Stimulated activated CD4-positive, alpha-beta T cell treated with anti-CD3 and anti-CD28 coated beads, TNF-alpha, amount 100 ng/mL, for 48 hours (primary cell): ENCODE results near the gene HIF1A.
"Not testable (repeated sequence)": the region's sequence is repeated elsewhere in the genome, so short reads cannot be mapped to it uniquely, and the experiment has no call there.

Experiments
- DNase-seq, 3 donors: peaks; one replicate each; pipeline ENCODE4 v3.0.0-alpha.2; 2020; ENCODE audit warnings: low read depth in 3 of 3

The HIF1A gene

DNA sequence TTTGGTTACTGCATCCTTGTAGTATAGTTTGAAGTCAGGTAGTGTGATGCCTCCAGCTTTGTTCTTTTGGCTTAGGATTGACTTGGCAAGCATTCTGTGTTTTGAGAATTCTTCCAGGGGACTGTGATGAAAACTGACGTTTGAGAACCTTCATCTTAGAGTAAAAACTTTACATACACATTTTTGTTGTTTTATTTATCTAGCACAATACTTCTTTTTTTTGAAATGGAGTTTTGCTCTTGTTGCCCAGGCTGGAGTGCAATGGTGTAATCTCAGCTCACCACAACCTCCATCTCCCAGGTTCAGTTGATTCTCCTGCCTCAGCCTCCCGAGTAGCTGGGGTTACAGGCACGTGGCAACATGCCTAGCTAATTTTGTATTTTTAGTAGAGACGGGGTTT is 13.4 kb downstream of the HIF1A start:
- not testable (repeated sequence) for DNase-seq

DNA sequence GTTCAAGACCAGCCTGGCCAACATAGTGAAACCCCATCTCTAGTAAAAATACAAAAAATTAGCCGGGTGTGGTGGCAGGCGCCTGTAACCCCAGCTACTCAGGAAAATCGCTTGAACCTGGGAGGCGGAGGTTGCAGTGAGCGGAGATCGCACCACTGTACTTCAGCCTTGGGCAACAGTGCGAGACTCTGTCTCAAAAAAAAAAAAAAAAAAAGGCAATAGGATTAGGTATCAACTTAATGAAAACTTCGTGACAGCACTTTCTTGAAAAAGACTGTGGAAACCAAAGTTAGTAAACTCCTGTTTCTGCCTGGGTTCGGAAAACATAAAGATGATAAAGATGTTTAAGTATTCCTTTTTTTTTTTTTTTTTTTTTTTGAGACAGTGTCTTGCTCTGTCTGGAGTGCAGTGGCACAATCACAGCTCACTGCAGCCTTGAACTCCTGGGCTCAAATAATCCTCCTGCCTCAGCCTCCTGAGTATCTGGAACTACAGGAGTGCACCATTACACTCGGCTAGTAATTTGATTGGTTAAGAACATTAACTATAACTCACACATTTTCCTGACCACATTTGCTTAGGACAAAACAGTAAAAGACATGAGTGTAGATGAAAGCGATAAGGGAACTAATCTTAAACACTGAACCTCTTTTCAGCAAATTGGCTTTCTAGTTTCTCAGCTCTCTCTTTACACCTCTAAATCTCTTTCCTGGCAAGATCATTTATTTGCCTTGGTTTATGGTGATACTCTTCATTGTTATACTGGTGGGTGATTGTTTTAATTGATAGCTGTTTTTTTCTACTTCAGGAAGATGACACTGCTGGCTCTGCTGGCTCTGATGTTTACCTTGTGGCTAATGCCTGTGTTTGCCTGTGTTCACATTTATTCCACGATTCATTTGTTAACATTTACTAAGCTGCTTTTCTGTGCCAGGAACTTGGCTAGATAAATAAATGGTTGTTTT is 15.8 kb downstream of the HIF1A start:
- no peak for DNase-seq

DNA sequence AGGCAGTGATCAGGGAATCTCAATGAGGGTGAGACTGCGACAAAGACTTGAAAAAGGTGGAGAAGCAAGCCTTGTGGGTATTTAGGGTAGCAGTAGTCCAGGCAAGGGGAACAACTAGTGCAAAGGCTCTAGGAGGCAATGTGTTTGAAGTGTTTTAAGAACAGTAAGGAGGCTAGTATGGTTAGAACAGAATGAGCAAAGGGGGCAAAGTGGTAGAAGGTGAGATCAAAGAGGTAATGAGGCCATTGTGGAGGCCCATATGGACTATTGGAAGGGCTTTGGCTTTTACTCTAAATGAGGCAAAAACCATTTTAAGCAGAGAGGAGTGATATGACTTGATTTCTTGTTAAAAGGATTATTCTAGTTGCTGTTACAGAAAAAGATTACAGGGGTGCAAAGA is 16.8 kb downstream of the HIF1A start:
- no peak for DNase-seq

DNA sequence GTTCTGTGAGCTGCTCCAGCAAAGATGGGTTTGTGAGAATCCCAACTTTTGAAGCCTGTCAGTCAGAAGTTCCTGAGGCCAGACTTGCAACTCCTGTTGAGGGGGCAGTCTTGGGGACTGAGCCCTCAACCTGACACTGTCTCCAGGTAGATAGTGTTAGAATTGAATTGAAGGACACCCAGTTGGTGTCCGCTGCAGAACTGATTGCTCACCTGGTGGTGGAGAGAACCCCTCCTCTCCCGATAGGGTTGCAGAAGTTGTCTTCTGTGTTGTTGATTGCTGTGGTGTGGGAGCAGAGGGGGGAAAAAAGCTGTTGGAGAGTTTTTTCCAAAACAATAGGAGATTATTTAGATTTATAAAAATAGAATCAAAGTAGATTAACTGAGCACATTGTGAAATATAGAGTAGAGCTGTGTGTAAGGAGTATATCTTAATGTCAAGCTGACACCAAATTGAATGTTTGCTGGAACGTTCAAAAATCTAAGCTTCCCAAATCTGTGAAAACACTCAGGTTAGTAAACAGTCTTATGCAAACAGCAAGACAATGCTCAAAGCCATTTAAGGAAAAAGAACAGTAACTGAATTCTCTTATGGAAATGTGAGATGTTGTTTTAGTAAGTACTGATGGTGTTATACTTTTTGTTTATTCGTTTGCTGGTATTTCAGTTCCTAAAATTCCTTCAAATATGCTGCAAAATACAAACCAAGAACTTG is 18.6 kb downstream of the HIF1A start:
- no peak for DNase-seq

DNA sequence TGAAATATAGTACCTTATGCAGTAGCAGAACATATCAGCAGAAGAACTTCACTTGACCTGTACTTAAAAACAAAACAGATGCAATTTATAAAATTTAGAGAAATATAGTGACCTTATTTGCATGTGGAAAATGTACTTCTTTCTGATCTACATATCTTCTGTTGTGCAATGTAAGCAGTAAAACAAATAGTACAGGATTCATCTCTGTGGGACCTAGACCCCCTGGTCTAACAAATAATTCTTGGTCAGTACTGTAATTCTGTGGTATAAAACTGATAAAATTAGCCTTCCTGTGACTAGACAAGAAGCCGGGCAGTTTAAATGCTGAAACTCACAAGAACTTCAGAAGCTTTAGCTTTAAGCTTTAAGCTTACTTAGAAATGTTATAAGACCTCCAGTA is 21.6 kb downstream of the HIF1A start:
- no peak for DNase-seq

DNA sequence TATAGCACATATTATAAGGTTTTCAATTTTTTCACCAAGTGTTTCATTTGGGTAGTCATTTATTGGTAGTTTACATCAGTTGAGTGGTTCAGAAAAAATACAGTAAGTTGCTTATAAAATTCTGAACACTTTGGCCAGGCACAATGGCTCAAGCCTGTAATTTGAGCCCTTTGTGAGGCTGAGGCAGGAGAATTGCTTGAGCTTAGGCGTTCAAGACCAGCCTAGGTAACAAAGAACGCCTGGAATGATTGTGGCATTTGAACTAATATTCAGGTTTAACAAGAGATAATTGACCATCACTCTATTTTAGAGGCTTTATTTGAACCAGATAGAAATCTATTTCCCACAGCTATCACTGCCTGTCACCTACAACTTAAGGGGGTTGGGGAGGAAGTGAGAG is 22.7 kb downstream of the HIF1A start:
- DNase-seq, result no peak

DNA sequence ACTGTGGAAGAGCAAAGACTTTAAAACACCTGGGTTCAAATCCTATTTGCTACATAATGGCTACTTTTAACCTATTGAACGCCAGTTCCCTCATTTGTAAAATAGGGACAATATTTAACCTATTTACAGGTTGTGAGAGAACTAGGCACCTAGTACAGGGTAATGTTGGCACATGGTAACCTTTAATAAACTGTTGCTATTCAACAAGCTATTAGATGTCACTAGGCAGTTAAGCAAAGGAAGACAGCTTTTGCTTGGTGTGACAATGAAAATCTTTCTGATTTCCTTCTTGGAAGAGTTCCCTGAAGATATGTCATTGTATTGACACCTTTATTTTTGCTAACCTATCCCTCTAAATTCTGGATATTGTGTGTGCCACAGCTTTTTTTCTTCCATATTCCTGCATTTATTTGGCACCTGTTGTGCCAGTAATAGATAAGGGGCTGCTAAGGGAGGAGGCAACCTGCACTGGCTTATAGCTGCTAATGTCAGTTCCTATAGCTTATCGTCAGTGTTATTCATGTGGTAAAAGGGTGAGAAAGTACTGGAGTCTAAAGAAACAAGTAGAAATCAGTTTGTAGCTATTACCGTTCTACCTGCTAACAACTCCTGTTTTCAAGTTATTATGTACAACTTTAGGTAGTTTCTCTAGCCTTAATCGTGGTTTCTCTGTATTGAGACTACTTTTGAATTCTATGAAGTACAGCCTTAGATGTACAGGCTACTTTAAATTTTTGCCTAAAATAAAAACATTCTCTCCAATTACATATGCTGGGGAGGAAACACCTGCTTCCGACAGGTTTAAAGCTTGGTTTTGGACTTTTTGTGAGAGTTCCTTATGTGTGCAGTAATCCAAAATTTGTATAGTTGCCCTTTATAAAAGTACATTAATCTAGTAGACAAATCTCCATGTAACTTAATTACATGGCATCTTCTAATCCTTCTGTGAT is 24.3 kb downstream of the HIF1A start:
- DNase-seq, result no peak

DNA sequence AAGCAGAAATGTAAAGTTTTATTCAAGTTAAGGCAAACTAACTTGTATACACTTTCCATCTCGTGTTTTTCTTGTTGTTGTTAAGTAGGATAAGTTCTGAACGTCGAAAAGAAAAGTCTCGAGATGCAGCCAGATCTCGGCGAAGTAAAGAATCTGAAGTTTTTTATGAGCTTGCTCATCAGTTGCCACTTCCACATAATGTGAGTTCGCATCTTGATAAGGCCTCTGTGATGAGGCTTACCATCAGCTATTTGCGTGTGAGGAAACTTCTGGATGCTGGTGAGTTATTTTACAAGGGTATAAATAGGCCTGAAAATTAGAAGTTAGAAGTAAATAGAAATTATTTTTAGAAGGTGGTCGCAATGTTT is 25.0 kb downstream of the HIF1A start:
- no peak for DNase-seq

DNA sequence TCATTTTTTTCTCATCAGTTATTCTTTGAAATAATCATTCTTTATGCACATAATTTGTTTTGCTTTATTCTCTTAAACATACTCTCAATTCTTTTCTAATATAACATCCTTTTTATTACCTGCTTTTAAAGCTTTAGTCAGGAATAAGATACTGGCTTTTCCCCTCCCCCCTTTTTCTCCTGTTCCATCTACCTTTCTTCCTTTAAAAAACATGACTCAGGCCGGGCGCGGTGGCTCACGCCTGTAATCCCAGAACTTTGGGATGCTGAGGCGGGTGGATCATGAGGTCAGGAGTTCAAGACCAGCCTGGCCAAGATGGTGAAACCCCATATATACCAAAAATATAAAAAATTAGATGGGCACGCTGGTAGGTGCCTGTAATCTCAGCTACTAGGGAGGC is 25.4 kb downstream of the HIF1A start:
- no peak for DNase-seq

DNA sequence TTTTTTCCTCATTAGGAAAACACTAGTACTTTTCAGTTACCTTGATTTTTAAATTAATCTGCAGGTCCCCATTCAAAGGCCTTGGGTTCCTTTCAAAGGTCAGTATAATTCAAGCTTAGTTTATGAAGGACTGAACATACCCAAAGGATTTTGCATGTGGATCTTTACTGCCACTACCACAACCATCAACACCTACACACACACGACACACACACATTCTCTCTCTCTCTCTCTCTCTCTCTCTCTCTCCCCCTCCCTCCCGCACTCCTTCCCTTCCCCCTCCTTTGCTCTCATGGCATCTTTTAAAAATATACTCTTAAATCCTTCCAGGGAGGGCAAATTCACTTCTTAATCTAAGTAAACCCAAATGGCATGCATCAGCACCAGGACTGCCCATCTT is 28.8 kb downstream of the HIF1A start:
- DNase-seq, result no peak

DNA sequence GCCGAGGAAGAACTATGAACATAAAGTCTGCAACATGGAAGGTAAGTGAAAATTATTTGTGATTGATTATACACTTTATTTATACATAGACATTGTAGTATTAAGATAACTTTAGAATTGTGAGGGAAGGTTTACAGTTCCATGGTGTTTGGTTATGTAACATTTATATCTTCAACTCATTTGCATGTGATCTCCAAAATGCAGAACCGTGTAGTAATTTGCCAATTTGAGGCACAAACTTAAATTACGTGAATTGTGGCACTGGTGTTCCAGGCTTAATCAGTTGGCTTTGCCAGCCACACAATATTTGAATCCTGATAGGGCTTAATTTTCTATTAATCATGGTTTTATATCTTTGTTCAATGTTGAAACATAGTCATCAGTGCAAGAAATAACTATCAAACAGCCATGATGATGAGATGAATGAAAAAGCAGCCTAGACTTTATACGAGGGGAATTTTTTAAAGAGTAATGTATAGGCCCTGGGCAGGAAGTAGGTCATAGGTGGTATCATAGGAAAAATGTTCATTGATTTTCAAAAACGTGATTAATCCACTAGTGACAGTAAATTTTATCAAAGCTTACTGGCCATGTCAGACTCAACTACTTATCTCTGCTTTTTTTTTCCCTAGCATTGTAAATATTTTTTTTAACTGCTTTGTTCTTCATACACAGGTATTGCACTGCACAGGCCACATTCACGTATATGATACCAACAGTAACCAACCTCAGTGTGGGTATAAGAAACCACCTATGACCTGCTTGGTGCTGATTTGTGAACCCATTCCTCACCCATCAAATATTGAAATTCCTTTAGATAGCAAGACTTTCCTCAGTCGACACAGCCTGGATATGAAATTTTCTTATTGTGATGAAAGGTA is 31.7 kb downstream of the HIF1A start:
- no peak for DNase-seq

DNA sequence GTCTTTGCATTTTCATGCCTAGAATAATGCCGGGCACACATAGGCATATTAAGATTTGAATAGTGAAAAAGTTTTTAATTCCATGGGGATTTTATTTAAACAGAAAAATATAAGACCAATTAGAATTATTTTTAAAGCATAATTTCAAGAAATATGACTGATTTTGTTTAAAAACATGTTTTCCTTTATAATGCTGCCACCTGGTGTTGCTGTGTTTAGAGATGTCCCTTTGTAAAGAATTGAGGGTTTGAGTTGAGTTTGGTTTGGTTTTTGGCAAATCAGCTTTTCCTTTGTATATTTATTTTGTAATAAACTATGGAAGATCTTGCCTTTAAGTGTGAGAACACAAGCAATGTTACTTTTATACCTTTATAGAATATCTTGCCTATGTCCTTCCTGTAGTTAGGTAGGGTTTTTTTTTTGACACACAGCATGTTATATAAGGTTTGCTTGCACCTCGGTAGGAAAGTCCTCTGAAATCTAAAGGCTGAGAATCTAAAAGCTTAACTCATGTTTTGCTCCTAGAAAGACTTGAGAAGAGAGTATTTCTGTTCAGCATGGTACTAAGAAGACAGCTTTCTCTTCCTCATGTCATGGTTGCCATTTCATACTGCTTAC is 35.6 kb downstream of the HIF1A start:
- DNase-seq, result no peak

DNA sequence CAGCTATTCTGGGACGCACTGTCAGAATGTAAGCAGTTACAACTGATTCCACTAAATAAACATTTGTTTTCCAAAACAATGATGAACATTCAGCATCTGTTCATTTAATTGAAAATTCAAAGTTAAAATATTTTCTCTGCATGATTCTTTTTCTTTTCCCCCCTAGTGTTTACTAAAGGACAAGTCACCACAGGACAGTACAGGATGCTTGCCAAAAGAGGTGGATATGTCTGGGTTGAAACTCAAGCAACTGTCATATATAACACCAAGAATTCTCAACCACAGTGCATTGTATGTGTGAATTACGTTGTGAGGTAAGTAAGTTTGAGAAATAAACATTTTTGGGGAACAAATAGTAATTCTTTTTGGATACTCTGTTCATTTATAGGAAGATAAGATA is 38.7 kb downstream of the HIF1A start:
- no peak for DNase-seq

DNA sequence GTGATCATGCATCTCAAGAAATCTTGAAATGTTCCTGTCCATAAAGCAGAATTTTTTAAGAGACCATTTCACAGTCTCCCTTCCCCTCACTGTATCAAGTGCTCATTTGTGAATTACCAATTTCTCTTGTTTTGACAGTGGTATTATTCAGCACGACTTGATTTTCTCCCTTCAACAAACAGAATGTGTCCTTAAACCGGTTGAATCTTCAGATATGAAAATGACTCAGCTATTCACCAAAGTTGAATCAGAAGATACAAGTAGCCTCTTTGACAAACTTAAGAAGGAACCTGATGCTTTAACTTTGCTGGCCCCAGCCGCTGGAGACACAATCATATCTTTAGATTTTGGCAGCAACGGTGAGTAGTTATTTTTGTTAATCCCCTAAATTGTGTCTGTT is 41.4 kb downstream of the HIF1A start:
- DNase-seq, result no peak

DNA sequence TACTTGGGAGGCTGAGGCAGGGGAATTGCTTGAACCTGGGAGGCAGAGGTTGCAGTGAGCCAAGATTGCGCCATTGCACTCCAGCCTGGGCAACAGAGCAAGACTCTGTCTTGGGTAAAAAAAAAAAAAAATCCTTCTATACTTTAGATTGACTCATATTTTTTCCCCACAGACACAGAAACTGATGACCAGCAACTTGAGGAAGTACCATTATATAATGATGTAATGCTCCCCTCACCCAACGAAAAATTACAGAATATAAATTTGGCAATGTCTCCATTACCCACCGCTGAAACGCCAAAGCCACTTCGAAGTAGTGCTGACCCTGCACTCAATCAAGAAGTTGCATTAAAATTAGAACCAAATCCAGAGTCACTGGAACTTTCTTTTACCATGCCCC is 42.6 kb downstream of the HIF1A start:
- no peak for DNase-seq

DNA sequence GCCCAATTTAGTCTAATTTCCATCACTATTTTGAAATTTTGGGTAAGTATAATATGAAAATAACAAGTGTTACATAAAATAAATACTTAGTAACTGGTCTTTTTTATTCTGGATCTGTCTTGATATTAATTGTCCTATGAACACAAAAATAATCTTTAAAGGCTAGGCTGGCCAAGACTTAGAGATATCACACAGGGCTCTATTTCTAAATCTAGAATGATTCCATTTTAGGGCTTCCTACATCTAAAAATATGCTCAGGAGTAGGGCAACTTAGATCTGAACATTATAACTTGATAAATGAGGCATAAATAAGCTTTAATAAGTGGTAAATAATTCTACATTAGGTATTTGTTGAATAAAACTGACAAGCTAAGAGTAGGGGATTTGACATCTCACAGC is 43.8 kb downstream of the HIF1A start:
- DNase-seq, result no peak

DNA sequence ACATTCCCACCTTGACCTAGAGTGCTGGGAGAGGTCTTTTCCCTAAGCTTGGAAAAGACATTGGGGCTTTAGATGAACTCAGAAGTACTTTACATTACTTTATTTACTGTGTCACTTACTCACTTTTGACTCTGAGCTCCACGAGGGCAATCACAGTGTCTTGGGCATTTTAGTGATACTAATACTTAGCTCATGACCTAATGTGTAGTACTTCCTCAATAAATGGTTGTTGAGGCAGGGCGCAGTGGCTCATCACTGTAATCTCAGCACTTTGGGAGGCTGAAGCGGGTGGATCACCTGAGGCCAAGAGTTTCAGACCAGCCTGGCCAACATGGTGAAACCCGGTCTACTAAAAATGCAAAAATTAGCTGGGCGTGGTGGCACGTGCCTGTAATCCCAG is 47.1 kb downstream of the HIF1A start:
- DNase-seq, result no peak

DNA sequence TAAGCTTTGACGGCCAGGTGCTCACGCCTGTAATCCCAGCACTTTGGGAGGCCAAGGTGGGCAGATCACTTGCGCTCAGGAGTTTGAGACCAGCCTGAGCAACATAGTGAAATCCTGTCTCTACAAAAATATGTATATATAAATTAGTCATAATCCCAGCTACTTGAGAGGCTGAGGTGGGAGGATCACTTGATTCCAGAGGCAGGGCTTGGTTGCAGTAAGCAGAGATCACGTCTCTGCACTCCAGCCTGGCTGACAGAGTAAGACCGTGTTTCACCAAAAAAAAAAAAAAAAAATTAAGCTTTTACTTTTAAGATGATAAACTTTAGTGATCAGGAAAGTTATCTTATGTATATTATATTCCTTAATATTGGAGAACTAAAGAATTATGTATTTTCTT is 48.9 kb downstream of the HIF1A start:
- DNase-seq, result no peak

DNA sequence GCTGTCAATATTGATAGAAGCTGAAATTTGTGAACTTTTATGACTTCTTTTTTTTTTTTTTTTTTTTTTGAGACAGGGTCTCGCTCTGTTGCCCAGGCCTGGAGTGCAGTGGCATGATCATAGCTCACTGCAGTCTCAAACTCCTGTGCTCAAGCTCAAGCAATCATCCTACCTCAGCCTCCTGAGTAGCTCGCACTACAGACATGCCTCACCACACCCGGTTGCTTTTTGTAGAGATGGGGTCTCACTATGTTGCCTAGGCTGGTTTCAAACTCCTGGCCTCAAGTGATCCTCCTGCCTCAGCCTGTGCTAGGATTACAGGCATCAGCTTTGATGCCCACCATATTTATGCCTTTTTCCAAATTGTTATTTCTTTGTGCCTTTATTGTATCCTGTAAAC is 51.0 kb downstream of the HIF1A start:
- DNase-seq, result not testable (repeated sequence)

DNA sequence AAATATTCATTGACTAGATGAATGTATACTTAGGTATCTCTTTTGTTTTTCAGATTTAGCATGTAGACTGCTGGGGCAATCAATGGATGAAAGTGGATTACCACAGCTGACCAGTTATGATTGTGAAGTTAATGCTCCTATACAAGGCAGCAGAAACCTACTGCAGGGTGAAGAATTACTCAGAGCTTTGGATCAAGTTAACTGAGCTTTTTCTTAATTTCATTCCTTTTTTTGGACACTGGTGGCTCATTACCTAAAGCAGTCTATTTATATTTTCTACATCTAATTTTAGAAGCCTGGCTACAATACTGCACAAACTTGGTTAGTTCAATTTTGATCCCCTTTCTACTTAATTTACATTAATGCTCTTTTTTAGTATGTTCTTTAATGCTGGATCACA is 51.6 kb downstream of the HIF1A start:
- no peak for DNase-seq

DNA sequence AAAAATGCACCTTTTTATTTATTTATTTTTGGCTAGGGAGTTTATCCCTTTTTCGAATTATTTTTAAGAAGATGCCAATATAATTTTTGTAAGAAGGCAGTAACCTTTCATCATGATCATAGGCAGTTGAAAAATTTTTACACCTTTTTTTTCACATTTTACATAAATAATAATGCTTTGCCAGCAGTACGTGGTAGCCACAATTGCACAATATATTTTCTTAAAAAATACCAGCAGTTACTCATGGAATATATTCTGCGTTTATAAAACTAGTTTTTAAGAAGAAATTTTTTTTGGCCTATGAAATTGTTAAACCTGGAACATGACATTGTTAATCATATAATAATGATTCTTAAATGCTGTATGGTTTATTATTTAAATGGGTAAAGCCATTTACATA is 52.0 kb downstream of the HIF1A start:
- no peak for DNase-seq
